Vagina (tissue), 2 donors: ENCODE results near the gene DYSF.
A peak's percentile ranks its signal among the peaks of the same experiment; 100 is the strongest.

Experiments
- CTCF ChIP-seq, 3 experiments: fragments of 450-650 bp in 2 of 3; fragments of 200-600 bp in 1 of 3; sonication (generic) in 1 of 3; IDR thresholded peaks; one replicate each; pipeline ENCODE4 v1.5.1; 2017 to 2019; ENCODE audit warnings: antibody characterized with exemption in 3 of 3, mild to moderate bottlenecking in 2 of 3, moderate library complexity in 2 of 3
- POLR2A ChIP-seq, 2 donors: fragments of 450-650 bp; IDR thresholded peaks; one replicate each; pipeline ENCODE4 v1.6.1; 2017; ENCODE audit warnings: antibody characterized with exemption in 2 of 2, mild to moderate bottlenecking in 2 of 2, moderate library complexity in 2 of 2
- POLR2AphosphoS5 ChIP-seq, 2 donors: sonication (generic); formaldehyde crosslinking; IDR thresholded peaks; one replicate each; pipeline ENCODE4 v1.9.0; 2017; ENCODE audit warnings: antibody characterized with exemption in 2 of 2, mild to moderate bottlenecking in 2 of 2, low read depth in 1 of 2; ENCODE audit not compliant: insufficient read depth in 1 of 2

- TF ChIP-seq POLR2AphosphoS5 (IDR thresholded peaks at IDR 0.05; ENCODE audit: insufficient read depth in 1 of 2, low read depth in 1 of 2) = peak in 1 of 2 donors; percentile 50
- no peak for TF ChIP-seq CTCF (IDR thresholded peaks at IDR 0.05)
- TF ChIP-seq POLR2A (IDR thresholded peaks at IDR 0.05) = no peak
Measured at GRCh38 chr2:71721362-71721665, 268.0 kb downstream of the DYSF start.
